HG03571 (cell line): ENCODE results near the gene CA5B.
"Not testable (repeated sequence)": the region's sequence is repeated elsewhere in the genome, so short reads cannot be mapped to it uniquely, and the experiment has no call there.

Experiments
- ATAC-seq: cut with Tn5 transposase; IDR thresholded peaks from one replicate; pipeline ENCODE4 v1.9.1; 2021; ENCODE audit not compliant: unreplicated experiment

The CA5B gene

GRCh38 chrX:15812192-15812938, 74.3 kb downstream of the CA5B start:
- ATAC-seq = no peak

GRCh38 chrX:15813416-15813815, 75.3 kb downstream of the CA5B start:
- ATAC-seq = no peak

- ATAC-seq = no peak
These were observed 76.8 kb downstream of the CA5B start for GRCh38 chrX:15814771-15815365.

- ATAC-seq = no peak
These were observed 77.8 kb downstream of the CA5B start for GRCh38 chrX:15815779-15816437.

GRCh38 chrX:15816438-15816809, 78.4 kb downstream of the CA5B start:
- no peak for ATAC-seq

- no peak for ATAC-seq
These were observed 78.8 kb downstream of the CA5B start for GRCh38 chrX:15816886-15817285.

- no peak for ATAC-seq
These were observed 82.3 kb downstream of the CA5B start for GRCh38 chrX:15820106-15821073.

GRCh38 chrX:15822922-15823321, 84.9 kb downstream of the CA5B start:
- ATAC-seq = no peak

GRCh38 chrX:15825936-15826335, 87.9 kb downstream of the CA5B start:
- ATAC-seq = no peak

GRCh38 chrX:15829217-15829616, 91.1 kb downstream of the CA5B start:
- ATAC-seq = no peak

GRCh38 chrX:15831347-15831746, 93.3 kb downstream of the CA5B start:
- ATAC-seq = not testable (repeated sequence)

GRCh38 chrX:15834053-15834452, 96.0 kb downstream of the CA5B start:
- ATAC-seq = no peak

GRCh38 chrX:15834827-15835595, 96.9 kb downstream of the CA5B start:
- ATAC-seq = no peak
